SK-N-SH treated with all-trans-retinoic acid at 6 μM for 48 hours (cell line): ENCODE results near the gene RTN4RL1.

Experiments used
- ATAC-seq: fragments of 200-7000 bp; cut with Tn5 transposase; 3 replicates; pipeline ENCODE4 v1.9.1; 2020; ENCODE audit warnings: mild to moderate bottlenecking, moderate library complexity
- ARNTL ChIP-seq: fragments of 450-650 bp; formaldehyde crosslinking; IDR thresholded peaks from 2 replicates; pipeline ENCODE4 v1.5.0; 2020; ENCODE audit warnings: low read depth, mild to moderate bottlenecking, moderate library complexity, borderline replicate concordance
- BACH2 ChIP-seq: fragments of 250-450 bp; sonication (Bioruptor Pico); IDR thresholded peaks from 2 replicates; pipeline ENCODE4 v1.9.0; 2021; ENCODE audit warnings: mild to moderate bottlenecking, borderline replicate concordance
- CSDC2 ChIP-seq: fragments of 250-450 bp; sonication (Bioruptor Pico); IDR thresholded peaks from 2 replicates; pipeline ENCODE4 v1.5.0; 2020; ENCODE audit warnings: mild to moderate bottlenecking, moderate library complexity
- CSRNP3 ChIP-seq: fragments of 250-450 bp; sonication (Bioruptor Pico); IDR thresholded peaks from 2 replicates; pipeline ENCODE4 v1.5.1; 2021; ENCODE audit warnings: mild to moderate bottlenecking, moderate library complexity
- ESRRG ChIP-seq: fragments of 250-450 bp; sonication (Bioruptor Pico); IDR thresholded peaks from 2 replicates; pipeline ENCODE4 v1.6.1; 2021; ENCODE audit warnings: mild to moderate bottlenecking
- GLIS3 ChIP-seq: fragments of 250-450 bp; sonication (Bioruptor Pico); IDR thresholded peaks from 2 replicates; pipeline ENCODE4 v1.5.0; 2020; ENCODE audit warnings: mild to moderate bottlenecking, moderate library complexity
- ISL1 ChIP-seq: fragments of 250-450 bp; sonication (Bioruptor Pico); IDR thresholded peaks from 2 replicates; pipeline ENCODE4 v2.1.2; 2022; ENCODE audit warnings: mild to moderate bottlenecking, moderate library complexity
- OSR1 ChIP-seq: fragments of 250-450 bp; sonication (Bioruptor Pico); IDR thresholded peaks from 2 replicates; pipeline ENCODE4 v1.8.0; 2022; ENCODE audit warnings: moderate library complexity, mild to moderate bottlenecking, inconsistent platforms
- PPARA ChIP-seq: fragments of 250-450 bp; sonication (Bioruptor Pico); IDR thresholded peaks from 2 replicates; pipeline ENCODE4 v1.5.0; 2020; ENCODE audit warnings: mild to moderate bottlenecking, borderline replicate concordance
- RARB ChIP-seq: fragments of 250-450 bp; sonication (Bioruptor Pico); IDR thresholded peaks from 2 replicates; pipeline ENCODE4 v1.8.0; 2021; ENCODE audit warnings: mild to moderate bottlenecking, moderate library complexity
- SNAI2 ChIP-seq: fragments of 250-450 bp; sonication (Bioruptor Pico); IDR thresholded peaks from 2 replicates; pipeline ENCODE4 v1.5.0; 2020; ENCODE audit warnings: mild to moderate bottlenecking, moderate library complexity
- TCF4 ChIP-seq: fragments of 250-450 bp; sonication (Bioruptor Pico); IDR thresholded peaks from 2 replicates; pipeline ENCODE4 v1.8.0; 2021; ENCODE audit warnings: mild to moderate bottlenecking, moderate library complexity, borderline replicate concordance
- TOX ChIP-seq: fragments of 250-450 bp; sonication (Bioruptor Pico); IDR thresholded peaks from 2 replicates; pipeline ENCODE4 v1.8.0; 2021; ENCODE audit warnings: mild to moderate bottlenecking, moderate library complexity, borderline replicate concordance
- TSHZ2 ChIP-seq: fragments of 250-450 bp; sonication (Bioruptor Pico); IDR thresholded peaks from 2 replicates; pipeline ENCODE4 v1.5.0; 2020; ENCODE audit warnings: mild to moderate bottlenecking, moderate library complexity
- ZC3H10 ChIP-seq: fragments of 250-450 bp; sonication (Bioruptor Pico); IDR thresholded peaks from 2 replicates; pipeline ENCODE4 v1.5.1; 2021; ENCODE audit warnings: mild to moderate bottlenecking, moderate library complexity
- ZFP3 ChIP-seq: fragments of 250-450 bp; sonication (Bioruptor Pico); IDR thresholded peaks from 2 replicates; pipeline ENCODE4 v1.5.0; 2020; ENCODE audit warnings: mild to moderate bottlenecking, moderate library complexity
- ZFP30 ChIP-seq: fragments of 450-650 bp; formaldehyde crosslinking; IDR thresholded peaks from 2 replicates; pipeline ENCODE4 v1.5.0; 2022; ENCODE audit warnings: mild to moderate bottlenecking, moderate library complexity
- ZNF565 ChIP-seq: fragments of 450-650 bp; formaldehyde crosslinking; conservative IDR thresholded peaks from 2 replicates; pipeline ENCODE4 v1.5.0; 2020; ENCODE audit warnings: low read depth, mild to moderate bottlenecking, moderate library complexity
- ZNF70 ChIP-seq: fragments of 450-650 bp; formaldehyde crosslinking; IDR thresholded peaks from 2 replicates; pipeline ENCODE4 v1.5.0; 2020; ENCODE audit warnings: mild to moderate bottlenecking, moderate library complexity
- ZNF8 ChIP-seq: fragments of 450-650 bp; formaldehyde crosslinking; IDR thresholded peaks from 2 replicates; pipeline ENCODE4 v1.5.0; 2020; ENCODE audit warnings: mild to moderate bottlenecking, moderate library complexity
- TF ChIP-seq, protein P1 (sequence below): fragments of 250-450 bp; sonication (Bioruptor Pico); IDR thresholded peaks from 2 replicates; pipeline ENCODE4 v1.8.0; 2021; ENCODE audit warnings: low read depth, mild to moderate bottlenecking, moderate library complexity, borderline replicate concordance
- TF ChIP-seq, protein P2 (sequence below): fragments of 250-450 bp; sonication (Bioruptor Pico); IDR thresholded peaks from 2 replicates; pipeline ENCODE4 v1.8.0; 2020; ENCODE audit warnings: mild to moderate bottlenecking, moderate library complexity, borderline replicate concordance
- TF ChIP-seq, protein P3 (sequence below): fragments of 250-450 bp; sonication (Bioruptor Pico); IDR thresholded peaks from 2 replicates; pipeline ENCODE4 v1.5.1; 2020; ENCODE audit warnings: low read depth, mild to moderate bottlenecking, moderate library complexity

RTN4RL1 gene

DNA sequence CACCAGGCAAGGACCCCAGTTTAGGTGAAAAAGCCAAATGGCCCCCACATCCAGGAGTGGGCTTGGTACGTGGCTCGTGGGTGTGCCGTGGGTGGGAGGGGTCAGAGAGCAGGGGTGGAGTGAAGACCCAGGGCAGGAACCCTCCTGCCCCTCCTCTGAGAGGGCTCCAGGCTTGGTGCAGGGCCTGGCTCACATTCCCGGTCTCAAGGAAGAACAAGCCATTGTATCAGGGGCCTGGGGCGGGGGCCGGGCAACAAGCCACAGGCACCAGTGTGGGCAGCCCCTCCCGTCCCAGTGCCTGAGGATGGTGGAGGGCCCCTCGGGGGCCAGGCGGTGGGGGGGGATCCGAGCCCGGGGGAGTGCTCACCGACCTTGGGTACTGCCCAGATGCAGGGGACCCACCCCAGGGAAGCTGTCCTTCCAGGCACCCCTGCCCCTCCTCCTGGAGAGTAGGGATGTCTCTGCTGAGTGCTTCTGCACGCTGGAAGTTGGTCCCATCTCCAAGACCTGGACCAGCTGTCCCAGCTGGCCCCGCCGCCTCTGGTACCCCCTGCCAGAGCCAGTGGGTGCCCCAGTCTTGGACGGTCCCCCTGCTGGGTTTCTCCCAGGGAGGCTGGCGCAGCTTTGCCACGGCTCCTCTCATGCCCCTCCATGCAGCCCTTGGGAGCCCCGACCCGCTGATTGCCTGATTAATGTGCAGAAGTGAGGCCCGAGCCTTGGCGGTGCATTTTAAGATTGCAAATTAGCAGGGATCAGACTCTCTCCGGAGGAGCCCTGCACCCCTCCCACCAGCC lies 83.7 kb downstream of the RTN4RL1 start:
- TF ChIP-seq TSHZ2 (no peak), PPARA (CRISPR knock-in tag) (no peak), ESRRG (CRISPR knock-in tag) (no peak), ZNF70 (CRISPR knock-in tag) (no peak), SNAI2 (no peak), ISL1 (CRISPR knock-in tag) (no peak), OSR1 (no peak), ARNTL (CRISPR knock-in tag) (no peak), ZFP3 (no peak), ZNF8 (CRISPR knock-in tag) (no peak), CSRNP3 (CRISPR knock-in tag) (no peak), TCF4 (CRISPR knock-in tag) (no peak), TOX (no peak)
- TF ChIP-seq, protein P1, sequence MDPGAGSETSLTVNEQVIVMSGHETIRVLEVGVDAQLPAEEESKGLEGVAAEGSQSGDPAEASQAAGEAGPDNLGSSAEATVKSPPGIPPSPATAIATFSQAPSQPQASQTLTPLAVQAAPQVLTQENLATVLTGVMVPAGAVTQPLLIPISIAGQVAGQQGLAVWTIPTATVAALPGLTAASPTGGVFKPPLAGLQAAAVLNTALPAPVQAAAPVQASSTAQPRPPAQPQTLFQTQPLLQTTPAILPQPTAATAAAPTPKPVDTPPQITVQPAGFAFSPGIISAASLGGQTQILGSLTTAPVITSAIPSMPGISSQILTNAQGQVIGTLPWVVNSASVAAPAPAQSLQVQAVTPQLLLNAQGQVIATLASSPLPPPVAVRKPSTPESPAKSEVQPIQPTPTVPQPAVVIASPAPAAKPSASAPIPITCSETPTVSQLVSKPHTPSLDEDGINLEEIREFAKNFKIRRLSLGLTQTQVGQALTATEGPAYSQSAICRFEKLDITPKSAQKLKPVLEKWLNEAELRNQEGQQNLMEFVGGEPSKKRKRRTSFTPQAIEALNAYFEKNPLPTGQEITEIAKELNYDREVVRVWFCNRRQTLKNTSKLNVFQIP = no peak
- TF ChIP-seq, protein P2, sequence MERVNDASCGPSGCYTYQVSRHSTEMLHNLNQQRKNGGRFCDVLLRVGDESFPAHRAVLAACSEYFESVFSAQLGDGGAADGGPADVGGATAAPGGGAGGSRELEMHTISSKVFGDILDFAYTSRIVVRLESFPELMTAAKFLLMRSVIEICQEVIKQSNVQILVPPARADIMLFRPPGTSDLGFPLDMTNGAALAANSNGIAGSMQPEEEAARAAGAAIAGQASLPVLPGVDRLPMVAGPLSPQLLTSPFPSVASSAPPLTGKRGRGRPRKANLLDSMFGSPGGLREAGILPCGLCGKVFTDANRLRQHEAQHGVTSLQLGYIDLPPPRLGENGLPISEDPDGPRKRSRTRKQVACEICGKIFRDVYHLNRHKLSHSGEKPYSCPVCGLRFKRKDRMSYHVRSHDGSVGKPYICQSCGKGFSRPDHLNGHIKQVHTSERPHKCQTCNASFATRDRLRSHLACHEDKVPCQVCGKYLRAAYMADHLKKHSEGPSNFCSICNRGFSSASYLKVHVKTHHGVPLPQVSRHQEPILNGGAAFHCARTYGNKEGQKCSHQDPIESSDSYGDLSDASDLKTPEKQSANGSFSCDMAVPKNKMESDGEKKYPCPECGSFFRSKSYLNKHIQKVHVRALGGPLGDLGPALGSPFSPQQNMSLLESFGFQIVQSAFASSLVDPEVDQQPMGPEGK (CRISPR knock-in tag) = no peak
- TF ChIP-seq, protein P3, sequence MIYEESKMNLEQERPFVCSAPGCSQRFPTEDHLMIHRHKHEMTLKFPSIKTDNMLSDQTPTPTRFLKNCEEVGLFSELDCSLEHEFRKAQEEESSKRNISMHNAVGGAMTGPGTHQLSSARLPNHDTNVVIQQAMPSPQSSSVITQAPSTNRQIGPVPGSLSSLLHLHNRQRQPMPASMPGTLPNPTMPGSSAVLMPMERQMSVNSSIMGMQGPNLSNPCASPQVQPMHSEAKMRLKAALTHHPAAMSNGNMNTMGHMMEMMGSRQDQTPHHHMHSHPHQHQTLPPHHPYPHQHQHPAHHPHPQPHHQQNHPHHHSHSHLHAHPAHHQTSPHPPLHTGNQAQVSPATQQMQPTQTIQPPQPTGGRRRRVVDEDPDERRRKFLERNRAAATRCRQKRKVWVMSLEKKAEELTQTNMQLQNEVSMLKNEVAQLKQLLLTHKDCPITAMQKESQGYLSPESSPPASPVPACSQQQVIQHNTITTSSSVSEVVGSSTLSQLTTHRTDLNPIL = no peak
- ATAC-seq = no peak

DNA sequence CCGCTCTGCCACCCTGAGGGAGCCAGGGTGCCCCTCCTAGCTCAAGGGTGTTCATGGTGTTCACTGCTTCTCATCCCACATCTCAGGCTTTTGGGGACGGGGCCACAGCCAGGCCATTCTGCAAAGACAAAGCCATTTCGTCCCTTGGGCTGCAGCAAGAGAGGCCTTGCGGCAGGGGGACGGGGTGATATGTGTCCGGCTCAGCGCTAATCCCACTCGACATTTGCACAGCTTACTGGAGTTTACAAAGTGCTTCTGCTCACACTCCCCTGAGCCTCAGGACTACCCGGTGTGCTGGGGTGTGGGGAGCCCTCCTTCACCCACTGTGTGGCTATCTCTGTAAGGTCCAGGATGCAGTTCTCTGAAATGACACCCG lies 84.3 kb downstream of the RTN4RL1 start:
- ATAC-seq = no peak
- TF ChIP-seq RARB = no peak
- no peak for TF ChIP-seq ZFP30 (CRISPR knock-in tag)
- no peak for TF ChIP-seq ISL1 (CRISPR knock-in tag)
- TF ChIP-seq CSRNP3 (CRISPR knock-in tag) = no peak
- no peak for TF ChIP-seq ZNF565 (CRISPR knock-in tag)
- TF ChIP-seq BACH2 (CRISPR knock-in tag) = no peak
- TF ChIP-seq SNAI2 = no peak
- no peak for TF ChIP-seq OSR1
- no peak for TF ChIP-seq ARNTL (CRISPR knock-in tag)
- no peak for TF ChIP-seq PPARA (CRISPR knock-in tag)
- TF ChIP-seq GLIS3 (CRISPR knock-in tag) = no peak
- TF ChIP-seq ZNF70 (CRISPR knock-in tag) = no peak
- no peak for TF ChIP-seq ESRRG (CRISPR knock-in tag)
- TF ChIP-seq, protein P1 = no peak
- TF ChIP-seq, protein P3 = no peak
- TF ChIP-seq TOX = no peak
- no peak for TF ChIP-seq ZC3H10 (CRISPR knock-in tag)
- TF ChIP-seq, protein P2 (CRISPR knock-in tag) = no peak
- no peak for TF ChIP-seq CSDC2 (CRISPR knock-in tag)
